Progenitor cell of endocrine pancreas (in vitro differentiated cells): Measurements from ENCODE around the gene ZNF836. TPM values are rescaled to one million over a fixed set of nuclear protein-coding genes. Genes with fewer than 3 reads are reported as not detected.

ENCODE experiments used
- DNase-seq: peaks from one replicate; pipeline ENCODE4 v3.0.0; 2021; ENCODE audit warnings: low spot score; ENCODE audit not compliant: unreplicated experiment
- H3K27ac Mint-ChIP-seq: 2 replicates; pipeline ENCODE4 v1.8.0; 2021; ENCODE audit warnings: mild to moderate bottlenecking, moderate library complexity, mixed read lengths
- H3K27me3 Mint-ChIP-seq: 2 replicates; pipeline ENCODE4 v1.8.0; 2021; ENCODE audit warnings: mixed read lengths
- H3K36me3 Mint-ChIP-seq: 2 replicates; pipeline ENCODE4 v1.8.0; 2022; ENCODE audit warnings: mixed read lengths; ENCODE audit not compliant: insufficient read depth
- H3K4me1 Mint-ChIP-seq: 2 replicates; pipeline ENCODE4 v1.8.0; 2021; ENCODE audit warnings: low read depth, mixed read lengths
- H3K4me3 Mint-ChIP-seq: 2 replicates; pipeline ENCODE4 v1.8.0; 2021; ENCODE audit warnings: low read depth, mild to moderate bottlenecking, moderate library complexity, mixed read lengths
- H3K9me3 Mint-ChIP-seq: 2 replicates; pipeline ENCODE4 v1.8.0; 2021; ENCODE audit warnings: low read depth, mixed read lengths
- CTCF ChIP-seq: fragments of 200-600 bp; sonication (generic); IDR thresholded peaks from one replicate; pipeline ENCODE4 v1.5.0; 2021; ENCODE audit warnings: antibody characterized with exemption, mild to moderate bottlenecking; ENCODE audit not compliant: unreplicated experiment
- total RNA-seq: library from RNA; stranded (reverse); gene quantifications from 2 replicates; pipeline ENCODE4 v1.2.1, GENCODE V29; 2021

The ZNF836 gene
- total RNA-seq, 1 donor from 2014 or later = 32.6 TPM

- no peak for DNase-seq
- peak overlapping the region; percentile 100 for H3K27ac Mint-ChIP-seq
- H3K36me3 Mint-ChIP-seq = peaks cover 14% of the 10 kb centered on the region
- no peak for TF ChIP-seq CTCF
- H3K4me3 Mint-ChIP-seq = peak overlapping the region; percentile 94
- H3K4me1 Mint-ChIP-seq = peaks cover 31% of the 10 kb centered on the region
- no peaks in the 10 kb centered on the region for H3K9me3 Mint-ChIP-seq
- no peaks in the 10 kb centered on the region for H3K27me3 Mint-ChIP-seq
Measured at GRCh38 chr19:52191389-52191788, 20.0 kb upstream of the ZNF836 start.

- H3K36me3 Mint-ChIP-seq = peaks cover 13% of the 10 kb centered on the region
- H3K27ac Mint-ChIP-seq = peak overlapping the region; percentile 100
Measured at GRCh38 chr19:52190487-52191293, 19.3 kb upstream of the ZNF836 start.

GRCh38 chr19:52189735-52190486 is 18.5 kb upstream of the ZNF836 start, which contains the start of gene PPP2R1A:
Gene PPP2R1A (plus strand): TSS chr19:52190052. CDS start chr19:52190097, 45 bp downstream.
- Mint-ChIP-seq H3K9me3 (no peaks in the 10 kb centered on the region), H3K27ac (peak within 1 kb of the TSS; percentile 100), H3K4me1 (peaks cover 31% of the 10 kb centered on the region), H3K36me3 (peaks cover 13% of the 10 kb centered on the region), H3K27me3 (no peaks in the 10 kb centered on the region), H3K4me3 (peak within 1 kb of the TSS; percentile 94)
- peak; percentile 97 for DNase-seq
- no peak for TF ChIP-seq CTCF

More at GRCh38 chr19:52190487-52191293, 19.3 kb upstream of the ZNF836 start:
- Mint-ChIP-seq H3K9me3 (no peaks in the 10 kb centered on the region), H3K27me3 (no peaks in the 10 kb centered on the region), H3K4me3 (peak overlapping the region; percentile 94), H3K4me1 (peaks cover 31% of the 10 kb centered on the region)
- TF ChIP-seq CTCF = no peak
- no peak for DNase-seq

GRCh38 chr19:52188822-52189734 is 17.7 kb upstream of the ZNF836 start:
- H3K27ac Mint-ChIP-seq = peak overlapping the region; percentile 100

More at GRCh38 chr19:52188822-52189734, 17.7 kb upstream of the ZNF836 start:
- peaks cover 24% of the 10 kb centered on the region for H3K4me1 Mint-ChIP-seq
- H3K27me3 Mint-ChIP-seq = no peaks in the 10 kb centered on the region
- H3K4me3 Mint-ChIP-seq = peak overlapping the region; percentile 94
- peak; percentile 15 for DNase-seq
- TF ChIP-seq CTCF = peak; percentile 9
- peaks cover 8% of the 10 kb centered on the region for H3K36me3 Mint-ChIP-seq
- no peaks in the 10 kb centered on the region for H3K9me3 Mint-ChIP-seq
